GM12865 (cell line): Measurements from ENCODE around the gene FBXO9.

Experiments
- DNase-seq: peaks from one replicate; pipeline ENCODE4 v3.0.0; 2010; ENCODE audit warnings: low read depth
- H3K4me3 ChIP-seq: 2 replicates; pipeline ENCODE4 v1.5.1; 2011; ENCODE audit warnings: mild to moderate bottlenecking, low read depth, low read length, control low read depth
- TF ChIP-seq, protein P1 (sequence below): IDR thresholded peaks from 2 replicates; pipeline ENCODE4 v1.5.1; 2011; ENCODE audit warnings: low read length, control low read depth, low read depth, inconsistent platforms; ENCODE audit not compliant: insufficient read depth; ENCODE audit errors: missing control alignments

Gene FBXO9

DNA sequence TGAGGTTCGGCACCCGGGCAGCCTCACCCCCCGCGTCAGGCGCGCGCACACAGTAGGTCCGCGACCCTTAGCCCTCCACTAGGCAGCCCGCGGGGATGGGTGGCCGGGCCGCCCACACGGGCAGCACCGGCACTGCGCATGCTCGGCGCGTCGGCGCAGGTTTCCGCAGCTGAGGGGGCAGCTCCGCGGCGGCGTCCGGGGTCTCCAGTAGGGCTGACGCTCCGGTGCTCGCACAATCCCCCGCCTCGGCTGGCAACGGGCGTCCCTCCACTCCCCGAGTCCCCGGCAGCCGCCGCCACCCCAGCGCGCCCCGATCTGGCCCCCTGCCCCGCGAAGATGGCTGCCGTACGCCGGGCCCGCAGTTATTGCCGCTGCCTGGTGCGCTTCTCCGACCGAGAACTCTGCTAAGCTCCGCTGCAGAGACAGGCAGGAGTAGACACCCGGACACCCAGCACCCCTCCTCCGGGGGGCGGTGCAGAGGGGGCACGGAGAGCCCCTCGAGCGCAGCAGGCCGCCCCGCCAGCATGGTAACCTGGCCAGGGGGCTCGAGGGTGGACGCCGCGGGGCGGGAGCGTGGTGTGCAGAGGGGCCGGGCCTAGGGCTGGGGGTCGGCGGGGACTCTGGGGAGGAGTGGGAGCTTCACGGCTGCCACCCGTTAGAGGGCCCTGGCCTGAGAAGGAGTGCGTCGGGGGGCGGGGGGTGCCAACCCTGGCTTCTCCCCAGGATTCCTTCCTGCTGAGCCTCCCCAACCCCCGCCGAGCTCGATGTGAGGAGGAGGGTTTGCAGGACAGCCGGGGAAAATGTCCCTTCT is at the start of gene FBXO9:
FBXO9 (plus strand) TSS at position 139 of the 811 bp plus-strand sequence; CDS start at position 525, 386 bp downstream.
- TF ChIP-seq, protein P1, sequence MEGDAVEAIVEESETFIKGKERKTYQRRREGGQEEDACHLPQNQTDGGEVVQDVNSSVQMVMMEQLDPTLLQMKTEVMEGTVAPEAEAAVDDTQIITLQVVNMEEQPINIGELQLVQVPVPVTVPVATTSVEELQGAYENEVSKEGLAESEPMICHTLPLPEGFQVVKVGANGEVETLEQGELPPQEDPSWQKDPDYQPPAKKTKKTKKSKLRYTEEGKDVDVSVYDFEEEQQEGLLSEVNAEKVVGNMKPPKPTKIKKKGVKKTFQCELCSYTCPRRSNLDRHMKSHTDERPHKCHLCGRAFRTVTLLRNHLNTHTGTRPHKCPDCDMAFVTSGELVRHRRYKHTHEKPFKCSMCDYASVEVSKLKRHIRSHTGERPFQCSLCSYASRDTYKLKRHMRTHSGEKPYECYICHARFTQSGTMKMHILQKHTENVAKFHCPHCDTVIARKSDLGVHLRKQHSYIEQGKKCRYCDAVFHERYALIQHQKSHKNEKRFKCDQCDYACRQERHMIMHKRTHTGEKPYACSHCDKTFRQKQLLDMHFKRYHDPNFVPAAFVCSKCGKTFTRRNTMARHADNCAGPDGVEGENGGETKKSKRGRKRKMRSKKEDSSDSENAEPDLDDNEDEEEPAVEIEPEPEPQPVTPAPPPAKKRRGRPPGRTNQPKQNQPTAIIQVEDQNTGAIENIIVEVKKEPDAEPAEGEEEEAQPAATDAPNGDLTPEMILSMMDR = no peak
- peak within 1 kb of the TSS; percentile 99 for H3K4me3 ChIP-seq
- peak; percentile 77 for DNase-seq

DNA sequence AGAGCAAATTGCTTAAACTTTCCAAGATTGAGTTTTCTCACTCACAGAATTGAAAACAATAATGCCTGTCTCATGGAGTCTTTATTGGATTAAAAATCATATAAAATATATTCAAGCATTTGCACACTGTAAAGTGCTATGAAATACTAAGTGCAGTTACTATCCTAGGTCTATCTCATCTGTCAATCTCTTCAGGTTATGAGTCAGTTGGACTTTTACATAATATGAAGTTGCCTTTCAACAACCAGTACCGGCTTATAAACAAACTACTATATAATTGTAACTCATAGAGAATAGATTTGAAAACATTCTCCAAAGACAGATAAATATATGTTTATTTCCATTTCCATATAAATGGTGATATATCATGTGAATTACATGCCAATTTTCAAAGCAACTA is 49.7 kb upstream of the FBXO9 start:
- TF ChIP-seq, protein P1 = no peak
- H3K4me3 ChIP-seq = no peak overlapping the region
- no peak for DNase-seq

DNA sequence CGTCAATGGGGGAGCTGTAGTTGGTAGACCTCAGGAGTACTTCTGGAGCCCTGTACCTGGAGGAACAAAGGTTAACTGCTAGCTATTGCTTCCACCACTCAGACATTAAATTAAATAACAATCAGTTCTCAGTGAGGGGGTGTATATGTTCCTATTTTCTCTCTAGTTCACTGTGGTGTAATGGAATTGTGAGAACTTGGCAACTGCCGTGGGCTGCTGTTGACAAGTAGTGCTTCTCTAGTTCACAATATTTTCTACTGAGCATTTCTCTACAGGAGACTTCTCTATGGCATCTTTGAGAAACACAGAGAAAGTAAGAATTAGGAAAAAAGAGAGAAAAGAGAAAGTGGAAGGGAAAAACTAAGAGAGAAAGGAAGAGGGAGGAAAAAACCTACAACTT is 46.8 kb upstream of the FBXO9 start:
- no peak for DNase-seq
- H3K4me3 ChIP-seq = no peak overlapping the region
- TF ChIP-seq, protein P1 = no peak

DNA sequence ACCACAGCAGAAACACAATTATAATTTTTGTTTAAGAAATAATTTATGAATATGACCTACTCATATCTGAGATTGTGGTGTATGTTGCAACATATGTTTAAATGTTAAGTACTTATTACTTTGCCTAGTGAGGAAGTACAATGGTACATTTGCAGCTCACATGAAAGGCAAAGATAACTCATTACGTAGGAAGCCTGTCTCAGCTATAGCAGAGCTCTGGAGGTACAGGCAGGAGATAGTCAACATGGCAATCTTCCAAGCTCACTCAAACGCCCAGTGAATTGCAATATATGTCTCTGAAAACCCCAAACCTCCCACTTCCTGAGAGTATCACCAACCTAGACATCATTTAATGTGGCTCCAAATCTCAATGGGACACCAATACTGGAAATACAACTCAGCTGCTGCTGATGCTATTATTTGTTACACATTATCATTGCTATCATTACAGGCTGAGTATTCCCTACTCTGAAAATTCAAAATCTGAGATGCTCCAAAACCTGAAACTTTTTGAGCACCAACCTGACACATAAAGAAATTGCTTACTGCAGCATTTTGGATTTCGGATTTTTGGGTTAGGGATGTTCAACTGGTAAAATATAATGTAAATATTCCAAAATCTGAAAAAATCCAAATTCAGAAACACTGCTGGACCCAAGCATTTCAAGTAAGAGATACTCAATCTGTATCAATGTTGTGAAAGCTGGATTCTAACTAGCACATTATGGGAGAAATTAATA is 45.0 kb upstream of the FBXO9 start:
- TF ChIP-seq, protein P1 = no peak
- no peak for DNase-seq
- H3K4me3 ChIP-seq = no peak overlapping the region

DNA sequence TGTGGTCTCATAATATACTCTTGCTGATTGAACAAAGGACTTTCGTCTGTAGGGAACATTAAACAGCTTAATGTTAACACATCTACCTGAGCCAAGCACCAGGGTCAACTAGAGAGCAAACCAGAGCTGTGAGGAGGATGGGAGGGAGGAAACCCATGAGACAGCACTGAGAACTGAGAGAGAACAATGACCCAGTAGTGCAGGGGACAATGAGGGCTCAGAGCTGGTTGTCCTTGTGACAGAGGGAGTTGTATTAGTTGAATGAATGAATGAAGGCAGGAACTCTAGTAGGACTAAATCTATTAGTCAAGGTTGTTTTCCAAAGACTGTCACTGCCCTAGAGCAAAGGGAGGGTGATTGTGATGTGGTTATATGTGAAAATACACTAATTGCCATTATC is 41.9 kb upstream of the FBXO9 start:
- TF ChIP-seq, protein P1 = no peak
- no peak for DNase-seq
- H3K4me3 ChIP-seq = no peak overlapping the region

DNA sequence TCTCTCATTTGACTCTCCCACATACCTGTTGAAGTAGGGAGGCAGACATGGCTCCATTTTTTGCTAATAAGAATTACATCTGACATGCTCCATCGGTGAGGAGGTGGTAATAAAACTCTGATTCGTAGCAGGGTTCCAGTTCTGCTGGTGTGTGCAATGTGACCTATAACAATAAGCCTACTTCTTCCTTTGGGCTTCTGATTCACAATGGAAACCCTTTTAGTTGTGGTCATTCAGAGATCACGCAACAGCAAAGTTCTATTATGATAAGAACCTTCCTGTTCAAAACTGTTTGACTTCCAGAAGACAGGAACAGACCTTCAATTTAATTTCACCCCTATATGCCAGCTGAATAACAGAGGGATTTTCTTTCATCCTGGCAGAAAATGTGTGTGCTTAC is 38.7 kb upstream of the FBXO9 start:
- no peak overlapping the region for H3K4me3 ChIP-seq
- TF ChIP-seq, protein P1 = no peak
- DNase-seq = no peak
